NCI-H1105 (cell line): Measurements from ENCODE around the gene DAZAP1.

ENCODE experiments used
- DNase-seq: peaks from one replicate; lab custom pipeline; 2025; lab: John Stamatoyannopoulos, UW

The DAZAP1 gene

GRCh38 chr19:1394252-1395193 is 12.9 kb upstream of the DAZAP1 start:
- peak; percentile 78 for DNase-seq

DNA sequence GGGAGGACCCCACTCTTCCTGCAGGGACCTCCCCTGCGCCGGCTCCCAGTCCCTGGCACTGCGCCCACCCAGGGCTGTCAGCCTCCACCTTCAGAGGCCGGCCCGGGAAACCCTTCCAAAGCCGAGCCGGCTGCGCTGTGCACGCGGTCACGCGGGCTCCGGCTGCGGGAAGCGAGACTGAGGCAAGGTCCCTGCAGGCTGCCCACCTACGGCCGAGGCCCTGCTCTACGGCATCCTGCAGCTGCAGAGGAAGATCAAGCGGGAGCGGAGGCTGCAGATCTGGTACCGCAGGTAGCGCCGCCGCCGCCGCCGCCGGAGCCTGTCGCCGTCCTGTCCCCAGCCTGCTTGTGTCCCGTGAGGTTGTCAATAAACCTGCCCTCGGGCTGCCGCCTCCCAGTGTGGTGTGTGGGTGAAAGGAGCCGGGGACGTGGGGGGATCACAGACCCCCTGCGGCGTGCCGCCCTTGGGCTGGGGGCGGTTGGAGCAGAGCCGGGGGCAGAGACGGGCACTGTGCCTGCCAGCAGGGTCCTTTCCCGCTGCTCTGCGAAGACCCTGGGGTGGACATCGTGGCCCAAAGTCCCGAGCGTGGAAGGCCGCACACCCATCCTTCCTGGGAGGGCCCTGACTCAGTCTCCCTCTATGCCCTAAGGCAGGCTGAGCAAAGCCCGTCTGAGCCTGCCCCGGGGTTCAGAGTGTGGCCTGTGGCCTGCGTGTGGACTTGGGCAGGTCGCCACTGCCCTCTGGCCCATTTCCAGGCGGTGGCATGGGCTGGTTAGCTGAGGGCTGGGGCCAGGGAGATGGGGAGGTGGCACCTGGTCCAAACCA is 12.0 kb upstream of the DAZAP1 start:
- DNase-seq = peak; percentile 48

DNA sequence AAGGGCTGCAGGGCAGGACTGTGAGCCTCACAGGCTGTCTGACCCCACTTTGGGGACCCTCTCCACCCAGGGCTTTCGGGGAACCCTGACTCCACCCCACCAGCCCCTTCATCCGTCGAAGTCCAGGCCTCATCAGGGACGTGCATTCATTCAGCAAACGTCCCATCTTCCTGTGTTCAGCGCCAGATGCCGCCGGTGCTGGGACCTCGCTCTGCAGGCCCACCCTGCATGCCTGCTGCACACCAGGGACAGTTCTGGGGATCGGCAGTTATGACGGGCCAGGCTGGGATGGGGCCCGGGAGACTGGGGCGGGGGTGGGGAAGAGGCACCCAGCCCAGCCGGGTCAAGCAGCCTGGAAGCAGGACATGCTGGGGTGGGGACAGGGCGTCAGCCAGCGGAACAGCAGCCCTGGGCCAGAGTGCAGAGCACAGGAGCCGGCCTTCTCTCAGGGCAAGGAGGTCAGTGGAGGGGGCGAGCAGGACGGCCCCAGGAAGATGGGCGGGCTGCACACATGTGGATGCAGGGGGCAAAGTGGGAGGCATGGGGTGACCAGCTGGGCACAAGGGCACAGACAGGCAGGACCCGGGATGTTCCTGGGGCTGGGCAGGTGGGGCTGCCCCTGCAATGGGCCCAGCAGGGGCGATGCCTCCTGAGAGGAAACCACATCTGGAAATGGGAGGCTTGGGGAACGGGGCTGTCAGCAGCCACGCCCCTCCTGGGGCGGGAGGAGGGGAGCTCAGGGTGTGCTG is 11.2 kb upstream of the DAZAP1 start:
- no peak for DNase-seq

GRCh38 chr19:1396768-1397679 is 10.4 kb upstream of the DAZAP1 start:
- no peak for DNase-seq

- no peak for DNase-seq
Measured at GRCh38 chr19:1397838-1398237, 9.5 kb upstream of the DAZAP1 start.

DNA sequence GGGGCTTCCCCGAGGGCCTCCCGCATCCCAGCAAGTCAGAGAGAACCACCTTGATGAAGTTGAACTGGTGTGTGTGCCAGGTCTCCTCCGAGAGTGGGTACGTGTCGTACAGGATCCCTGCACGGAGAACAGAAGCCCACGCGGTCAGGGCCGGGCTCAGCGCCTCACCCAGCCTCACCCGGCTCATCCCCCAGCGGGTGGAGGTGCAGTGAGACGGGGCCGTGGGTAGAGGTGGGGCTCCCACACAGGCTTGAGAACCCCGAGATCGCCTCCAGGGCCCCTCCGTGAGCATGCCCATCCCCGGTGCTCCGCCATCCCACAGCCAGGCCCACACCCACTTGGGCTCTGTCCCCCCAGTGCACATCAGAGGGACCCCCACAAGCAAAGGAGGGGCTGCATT is 8.3 kb upstream of the DAZAP1 start:
- no peak for DNase-seq

DNA sequence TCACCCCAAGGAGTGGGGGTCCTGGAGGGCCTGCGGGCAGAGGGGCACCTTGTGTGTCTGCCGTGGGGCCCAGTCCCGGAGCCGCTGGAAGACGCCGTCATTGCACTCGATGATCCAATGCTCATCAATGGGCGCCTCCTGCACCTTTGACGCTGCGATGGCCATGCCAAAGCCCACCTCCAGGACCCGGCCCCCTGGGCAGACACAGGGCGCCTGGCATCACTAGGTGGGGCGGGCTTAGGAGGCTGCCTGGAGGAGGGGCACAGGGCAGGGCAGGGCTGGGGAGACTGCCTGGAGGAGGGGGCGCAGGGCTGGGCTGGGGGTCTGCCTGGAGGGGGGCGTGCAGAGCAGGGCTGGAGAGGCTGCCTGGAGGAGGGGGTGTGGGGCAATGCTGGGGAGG is 7.6 kb upstream of the DAZAP1 start:
- DNase-seq = no peak

GRCh38 chr19:1400281-1401137 is 6.9 kb upstream of the DAZAP1 start:
- DNase-seq = no peak

- no peak for DNase-seq
Measured at GRCh38 chr19:1401138-1401888, 6.1 kb upstream of the DAZAP1 start, which contains the start of gene GAMT. GAMT (minus strand) TSS chr19:1401542; CDS start chr19:1401476, 66 bp downstream.

DNA sequence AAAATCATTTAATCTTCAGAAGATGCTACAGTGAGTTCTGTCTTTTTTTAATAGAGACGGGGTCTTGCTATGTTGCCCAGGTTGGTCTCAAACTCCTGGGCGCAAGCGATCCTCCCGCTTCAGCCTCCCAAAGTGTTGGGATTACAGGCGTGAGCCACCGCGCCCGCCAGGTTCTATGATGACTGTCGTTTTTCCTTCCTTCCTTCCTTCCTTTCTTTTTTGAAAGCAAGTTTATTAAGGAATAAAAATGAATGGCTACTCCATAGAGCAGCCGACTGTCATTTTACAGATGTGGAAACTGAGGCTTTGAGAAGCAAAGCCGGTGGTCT is 5.5 kb upstream of the DAZAP1 start:
- no peak for DNase-seq

DNA sequence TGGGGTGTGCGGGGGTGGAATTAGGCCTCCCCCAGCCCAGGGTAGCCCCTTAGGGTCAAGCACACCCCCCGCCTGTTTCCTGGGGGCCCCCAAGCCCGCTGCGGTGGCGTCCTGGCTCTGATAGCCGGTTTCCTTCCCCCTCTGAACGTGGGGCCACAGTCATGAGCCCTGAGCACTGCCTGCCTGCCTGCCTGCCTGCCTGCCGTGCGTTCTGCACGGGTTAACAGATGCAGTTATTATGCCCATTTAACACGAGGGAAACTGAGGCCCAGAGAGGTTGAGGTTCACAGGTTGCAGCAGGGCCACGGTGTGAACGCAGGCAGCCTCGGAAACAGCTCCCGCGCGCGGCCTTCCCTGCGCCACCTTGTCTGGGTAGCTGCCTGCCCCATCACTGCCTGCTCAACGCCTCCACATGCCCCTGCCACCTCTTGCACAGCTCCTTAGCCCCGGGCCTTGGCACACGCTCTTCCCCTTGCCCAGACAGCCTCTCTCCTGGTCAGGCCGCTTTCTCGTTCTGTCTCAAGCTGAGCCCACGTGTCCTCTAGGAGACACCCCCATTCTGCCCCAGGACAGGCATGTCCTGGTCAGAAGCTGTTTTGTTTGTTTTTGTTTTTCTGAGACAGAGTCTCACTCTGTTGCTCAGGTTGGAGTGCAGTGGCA is 4.8 kb upstream of the DAZAP1 start:
- DNase-seq = no peak

DNA sequence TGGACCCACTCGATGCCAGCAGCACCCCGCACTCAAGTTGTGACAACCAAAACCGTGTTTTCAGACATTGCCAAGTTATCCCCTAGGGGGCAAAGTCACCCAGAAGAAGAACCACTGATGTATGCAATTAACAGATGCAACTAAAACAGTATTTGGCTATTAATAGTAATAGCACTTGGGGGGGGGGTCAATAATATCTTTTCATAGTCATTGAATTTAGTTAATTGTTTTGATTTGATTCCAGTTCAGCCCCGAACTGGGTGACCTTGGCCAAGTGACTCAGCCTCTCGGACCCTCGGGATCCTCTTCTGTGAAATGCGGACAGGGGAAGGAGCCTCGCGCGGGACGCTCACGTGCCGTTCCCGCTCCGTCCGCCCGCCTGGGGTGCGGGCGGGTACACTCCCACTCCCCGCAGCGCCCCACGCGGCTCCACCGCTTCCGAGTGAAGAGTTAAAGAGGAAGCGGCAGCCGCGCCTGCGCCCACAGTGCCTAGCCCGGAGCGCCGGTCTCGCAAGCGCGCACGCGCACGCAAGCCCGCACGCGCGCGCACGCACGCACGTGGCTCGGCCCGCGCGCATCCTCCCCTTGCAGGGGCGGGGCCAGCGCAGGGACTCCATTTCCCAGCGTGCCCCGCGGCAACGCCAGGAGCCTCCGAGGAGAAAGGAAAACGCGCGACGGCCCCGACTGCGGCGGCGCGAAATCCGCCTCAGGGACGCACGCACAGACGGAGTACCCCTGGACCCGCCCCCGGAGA is 435 bp upstream of the DAZAP1 start:
- peak; percentile 98 for DNase-seq

GRCh38 chr19:1408300-1409203 is 1.2 kb downstream of the DAZAP1 start:
- no peak for DNase-seq

DNA sequence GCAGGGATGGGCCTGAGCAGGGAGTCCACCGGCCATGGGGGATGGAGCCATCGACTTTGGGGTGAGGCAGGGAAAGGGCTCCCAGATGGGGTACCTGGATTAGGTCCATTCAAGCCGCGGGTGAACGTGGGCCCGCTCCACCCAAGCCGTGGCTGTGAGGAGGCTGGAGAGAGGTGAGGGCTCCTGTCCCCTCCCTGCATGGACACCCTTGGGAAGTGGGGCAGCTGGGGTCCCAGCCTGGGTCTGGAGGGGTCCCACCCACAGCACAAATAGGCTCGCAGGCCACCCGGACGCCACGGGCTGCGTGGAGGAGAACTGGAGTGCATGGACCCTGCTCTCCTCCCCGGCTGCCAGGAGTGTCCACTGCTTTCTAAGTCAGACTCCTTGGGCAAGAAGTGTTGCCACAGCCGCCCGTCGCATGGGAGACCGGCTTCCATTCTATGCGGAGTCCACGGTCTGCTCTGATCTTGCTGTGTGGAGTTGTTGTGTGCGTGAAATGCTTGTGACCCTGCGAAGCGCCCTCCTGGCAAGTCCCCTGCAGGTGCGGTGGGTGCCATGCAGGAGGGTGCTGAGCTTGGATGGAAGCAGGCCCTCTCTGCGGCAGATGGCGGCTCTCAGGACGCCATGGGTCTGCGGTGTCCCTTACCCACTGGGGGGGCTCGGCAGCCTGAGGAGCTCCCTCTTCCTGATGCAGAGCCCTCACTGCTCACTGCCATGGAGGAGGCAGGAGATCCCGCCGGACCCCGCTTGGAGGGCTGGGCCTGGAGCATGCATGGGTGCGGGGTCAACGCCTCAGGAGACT is 2.0 kb downstream of the DAZAP1 start:
- no peak for DNase-seq

GRCh38 chr19:1410136-1410786 is 2.9 kb downstream of the DAZAP1 start:
- DNase-seq = no peak

DNA sequence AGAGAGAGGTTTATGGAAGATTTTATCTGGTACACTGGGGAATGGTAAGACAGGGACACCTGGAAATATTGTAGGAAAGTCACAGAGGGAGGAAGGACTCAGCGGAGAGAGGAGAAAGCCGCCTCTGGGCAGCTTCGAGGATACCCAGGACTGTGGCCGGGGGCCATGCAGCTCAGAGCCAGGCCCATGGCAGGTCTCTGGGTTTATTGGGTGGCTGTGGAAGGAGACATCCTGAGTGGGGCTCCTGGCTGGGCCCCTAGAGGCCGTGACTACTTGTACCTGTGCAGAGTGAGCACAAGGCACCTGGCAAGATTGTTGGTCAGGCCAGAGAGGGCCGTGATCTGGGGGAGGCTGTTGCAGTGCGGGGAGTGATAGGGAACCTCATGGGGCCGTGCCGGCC is 3.4 kb downstream of the DAZAP1 start:
- no peak for DNase-seq
